GM19351 (cell line): Measurements from ENCODE around the gene CCDC24.

Source experiments
- ATAC-seq: cut with Tn5 transposase; IDR thresholded peaks from one replicate; pipeline ENCODE4 v1.9.1; 2021; ENCODE audit warnings: mild to moderate bottlenecking, moderate library complexity; ENCODE audit not compliant: unreplicated experiment

CCDC24 gene

DNA sequence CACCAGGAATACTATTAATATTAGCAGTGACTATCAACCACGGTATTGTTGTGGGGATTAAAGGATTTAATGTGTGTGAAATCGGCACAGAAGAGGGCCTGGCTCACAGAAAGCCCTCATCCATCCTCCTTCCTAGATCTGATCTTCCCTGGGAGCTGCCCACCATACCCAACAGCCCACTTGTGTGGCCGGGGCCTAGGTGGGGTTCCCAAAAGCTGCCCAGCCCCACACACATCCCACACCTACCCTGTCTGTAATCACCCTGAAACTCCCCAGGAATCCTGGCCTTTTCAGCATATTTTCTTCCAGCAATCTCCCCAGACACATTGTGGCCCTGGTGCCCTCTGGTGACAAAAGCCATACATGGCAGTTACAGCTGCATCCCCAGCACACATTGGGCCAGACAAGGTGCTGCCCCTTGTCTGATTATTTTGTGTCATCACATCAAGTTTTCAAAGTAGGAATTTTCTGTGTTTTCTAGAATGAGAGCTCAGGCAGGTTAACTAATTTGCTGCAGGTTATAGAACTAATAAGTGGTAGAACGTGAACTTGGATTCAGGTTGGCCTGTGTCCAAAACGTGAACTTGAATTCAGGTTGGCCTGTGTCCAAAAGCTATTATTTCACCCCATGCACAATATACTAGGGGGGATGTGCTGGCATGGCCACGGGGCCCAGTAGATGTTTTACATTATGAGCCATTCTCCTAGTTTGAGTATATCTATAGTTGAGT is 45.2 kb downstream of the CCDC24 start:
- ATAC-seq, result no peak

DNA sequence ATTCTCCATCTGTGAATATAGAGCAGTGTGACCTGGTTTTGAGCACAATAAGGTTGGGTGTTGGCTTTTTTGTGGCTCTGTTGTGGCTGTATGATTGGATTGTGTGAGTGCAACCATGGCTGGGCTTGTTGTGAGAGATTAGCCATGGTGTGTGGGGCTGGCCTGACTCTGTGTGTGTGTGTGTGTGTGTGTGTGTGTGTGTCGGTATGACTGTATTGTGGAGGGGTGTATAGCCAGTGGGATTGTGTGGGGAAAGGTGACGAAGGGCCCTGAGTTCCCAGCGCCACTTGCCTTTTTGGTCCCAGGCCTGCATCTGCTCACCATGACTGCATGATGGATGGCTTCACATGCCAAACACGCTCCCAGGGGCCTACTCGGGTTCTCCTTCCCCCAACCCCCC is 45.8 kb downstream of the CCDC24 start:
- ATAC-seq, result no peak

DNA sequence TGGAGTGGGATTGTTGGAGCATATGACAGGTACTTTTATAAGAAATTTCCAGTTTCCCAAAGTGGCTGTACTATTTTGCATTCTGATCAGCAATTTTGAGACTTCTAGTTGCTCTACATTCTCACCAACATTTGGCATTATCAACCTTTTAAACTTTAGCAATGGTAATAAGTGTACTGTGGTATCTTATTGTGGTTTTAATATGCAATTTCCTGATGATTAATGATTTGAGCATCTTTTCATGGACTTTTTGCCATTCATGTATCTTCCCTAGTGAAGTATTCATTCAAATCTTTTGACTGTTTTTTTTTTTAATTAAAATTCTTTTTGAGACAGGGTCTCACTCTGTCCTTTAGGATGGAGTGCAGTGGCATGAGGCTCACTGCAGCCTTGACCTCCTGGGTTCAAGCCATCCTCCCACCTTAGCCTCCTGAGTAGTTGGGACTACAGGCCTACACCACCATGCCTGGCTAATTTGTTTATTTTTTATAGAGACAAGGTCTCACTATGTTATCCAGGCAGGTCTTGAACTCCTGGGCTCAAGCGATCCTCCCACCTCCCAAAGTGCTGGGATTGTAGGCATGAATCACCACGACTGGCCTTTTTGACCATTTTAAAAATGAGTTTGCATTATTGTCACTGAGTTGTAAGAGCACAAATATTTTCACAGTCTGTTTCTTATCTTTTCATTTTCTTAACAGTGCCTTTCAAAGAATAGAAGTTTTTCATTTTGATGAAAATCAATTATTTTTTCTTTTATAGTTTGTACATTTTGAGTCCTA is 47.7 kb downstream of the CCDC24 start:
- ATAC-seq, result no peak

DNA sequence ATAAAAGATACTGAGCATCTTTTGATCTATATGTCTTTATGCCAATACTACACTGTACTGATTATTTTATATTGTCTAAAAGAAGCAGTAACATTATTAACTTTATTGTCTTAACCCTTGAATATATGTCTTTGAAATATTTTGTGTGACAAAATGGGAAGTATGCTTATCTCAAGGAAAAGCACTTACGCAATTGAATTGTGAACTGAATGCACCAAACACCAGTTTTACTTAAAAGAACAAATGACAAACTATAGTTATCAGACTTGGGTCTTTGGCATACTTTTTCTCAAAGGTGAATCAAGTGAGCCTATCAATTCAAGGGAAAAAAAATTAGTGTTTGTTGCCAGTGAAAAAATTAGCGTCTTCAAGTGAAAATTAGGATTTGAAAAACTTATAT is 49.0 kb downstream of the CCDC24 start:
- ATAC-seq, result no peak

DNA sequence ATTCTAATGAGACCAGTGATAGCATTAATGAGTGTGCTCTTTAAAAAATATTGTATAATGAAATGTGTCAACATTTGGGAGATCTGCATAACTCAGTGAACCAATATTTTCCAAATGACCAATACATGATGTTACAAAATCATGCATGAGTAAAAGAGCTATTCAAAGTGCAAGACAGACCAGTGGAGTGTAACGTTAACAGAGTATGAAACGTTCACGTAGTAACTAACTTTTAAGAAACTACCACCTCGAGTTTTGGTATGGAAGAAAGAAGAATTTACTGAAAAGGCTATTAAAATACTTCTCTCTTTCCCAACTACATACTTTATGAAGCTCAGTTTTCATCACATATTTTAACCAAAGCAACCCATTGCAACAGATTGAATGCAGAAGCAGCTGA is 49.4 kb downstream of the CCDC24 start:
- ATAC-seq, result no peak

DNA sequence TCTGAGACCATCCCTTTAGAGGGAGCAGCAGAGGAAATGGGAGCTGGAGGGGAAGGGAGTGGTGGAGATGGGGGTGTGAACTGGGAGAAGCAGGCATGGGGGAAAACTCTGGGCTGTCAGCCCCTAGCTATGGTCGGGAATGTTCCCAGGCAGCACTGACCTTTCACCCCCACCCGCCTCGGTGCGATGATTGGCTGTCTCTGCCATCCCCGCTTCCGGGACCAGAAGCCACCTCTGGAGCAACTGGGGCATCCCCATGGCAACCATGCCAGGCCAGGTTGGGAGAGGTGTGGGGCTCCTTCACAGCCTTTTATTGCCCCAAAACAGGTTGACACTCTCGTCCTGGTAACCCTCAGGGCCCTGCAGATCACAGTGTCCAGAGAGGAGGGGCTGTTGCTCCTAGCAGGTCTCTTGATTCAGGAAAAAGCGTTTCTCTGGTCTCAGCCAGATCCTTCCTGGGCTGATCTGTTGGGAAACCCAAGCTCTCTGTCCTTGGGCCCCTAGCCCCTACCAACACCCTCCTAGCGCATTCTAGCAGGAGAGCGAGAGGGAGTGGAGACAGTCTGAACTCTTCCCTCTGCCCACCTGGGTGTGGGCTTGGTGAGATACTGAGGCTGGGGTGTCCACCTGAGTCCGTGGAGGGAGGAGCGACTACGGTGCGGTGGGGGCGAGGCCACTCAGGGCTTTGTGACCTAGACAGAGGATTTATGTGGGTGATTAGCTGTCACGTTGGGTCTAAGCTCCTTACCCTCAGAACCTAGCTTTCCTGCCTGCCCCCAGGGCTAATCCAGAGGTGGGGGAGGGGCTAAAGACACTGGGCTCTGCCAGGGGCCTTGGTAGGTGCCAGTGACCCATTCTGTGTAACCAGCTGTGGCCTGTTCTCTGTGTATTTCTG is 52.0 kb downstream of the CCDC24 start:
- no peak for ATAC-seq

DNA sequence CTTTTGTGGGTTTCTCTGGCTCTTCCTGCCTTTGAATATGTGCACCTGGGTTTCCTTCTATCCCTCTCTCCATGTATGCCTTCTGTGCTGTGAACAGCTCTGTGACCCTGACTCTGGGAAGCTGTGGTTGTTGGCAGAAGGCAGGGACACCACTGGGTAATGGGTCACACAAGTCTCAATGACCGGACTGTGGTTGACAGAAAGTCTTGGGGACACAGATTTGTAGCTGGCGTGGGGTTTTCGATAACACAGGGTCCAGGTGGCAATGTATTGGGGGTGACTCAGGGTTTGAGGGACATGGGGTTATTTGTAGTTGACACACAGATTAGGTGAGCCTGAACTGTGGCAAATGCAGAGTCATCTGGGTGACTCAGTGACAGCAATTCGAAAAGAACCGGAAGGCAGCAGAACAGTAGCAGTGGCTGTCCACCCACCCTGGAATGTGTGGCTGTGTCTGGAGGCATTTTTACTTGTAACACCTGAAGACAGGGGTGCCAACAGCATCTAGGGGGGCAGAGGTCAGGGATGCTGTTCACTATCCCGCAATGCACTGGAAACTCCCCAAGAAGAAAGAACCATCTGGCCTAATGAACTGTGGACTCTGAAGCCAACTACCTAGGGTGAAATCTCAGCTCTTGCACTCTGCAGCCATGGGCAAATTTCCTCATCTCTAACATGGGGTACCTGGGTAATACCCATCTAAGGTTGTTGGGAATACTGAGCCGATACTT is 52.8 kb downstream of the CCDC24 start:
- no peak for ATAC-seq

DNA sequence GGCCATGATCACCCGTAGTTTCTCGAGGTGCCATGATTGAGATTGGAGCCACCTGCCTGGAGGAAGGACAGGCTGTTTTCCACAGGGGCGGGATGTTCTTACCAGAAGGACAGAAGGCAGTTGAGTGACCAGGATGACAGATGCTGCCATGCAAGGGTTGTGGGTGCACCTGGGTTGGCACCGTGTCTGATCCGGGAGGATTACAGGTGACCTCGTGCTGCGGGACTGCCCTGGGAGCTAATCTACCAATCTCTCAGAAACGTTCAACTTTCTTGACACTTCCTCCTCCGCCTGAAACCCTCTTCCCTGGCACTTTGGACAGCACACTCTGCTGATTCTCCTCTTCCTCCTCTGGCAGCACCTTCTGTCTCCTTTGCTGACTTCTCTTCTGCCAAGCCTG is 53.7 kb downstream of the CCDC24 start:
- ATAC-seq, result no peak
